HepG2 (cell line): ENCODE measurements around the gene GAS5. TPM values are rescaled to one million over a fixed set of nuclear protein-coding genes. Genes with fewer than 3 reads are reported as not detected.

ENCODE experiments used
- ATAC-seq: fragments of 200-7000 bp; cut with Tn5 transposase; 3 replicates; pipeline ENCODE4 v1.9.1; 2020; ENCODE audit warnings: mild to moderate bottlenecking, moderate library complexity
- BruUV-seq: library from RNA; stranded (reverse); fragments of 400-500 nt; replicated peaks from 2 replicates; lab custom pipeline; 2021; lab: Mats Ljungman, UMichigan
- CTCF ChIA-PET: fragments of 300-600 bp; formaldehyde crosslinking; extraction: SDS; loops from one replicate; lab custom pipeline; 2021; ENCODE audit warnings: low total read pairs, inconsistent platforms, low intra/inter-chr PET ratio; lab: Yijun Ruan, JAX
- POLR2A ChIA-PET: fragments of 350-600 bp; sonication (Branson Sonifier 250); formaldehyde crosslinking; loops from one replicate; lab custom pipeline; 2020; ENCODE audit warnings: antibody characterized with exemption, inconsistent platforms; lab: Yijun Ruan, JAX
- DNase-seq: peaks from one replicate; pipeline ENCODE4 v3.0.0-alpha.2; 2015; ENCODE audit warnings: low spot score
- FAIRE-seq: peaks from 3 replicates; lab custom pipeline; 2011; peaks lifted over from hg19 to GRCh38; lab: Jason Lieb, UNC
- H2AFZ ChIP-seq: one replicate; pipeline ENCODE4 v1.6.1; 2011; ENCODE audit warnings: low read length, inconsistent platforms
- H3K27ac ChIP-seq: fragments of 300-600 bp; 3 replicates; pipeline ENCODE4 v1.8.0; 2011; ENCODE audit warnings: mixed run types, mild to moderate bottlenecking, mixed read lengths, low read length, inconsistent platforms; ENCODE audit not compliant: insufficient read depth; ENCODE audit errors: extremely low read length
- H3K27me3 ChIP-seq, 2 experiments: fragments of 200-600 bp in 1 of 2; 2 replicates in 1 of 2; 3 replicates in 1 of 2; pipeline versions ENCODE4 v1.6.0 to v1.8.0; 2011; ENCODE audit warnings: low read length in 2 of 2, mild to moderate bottlenecking in 2 of 2, moderate library complexity in 2 of 2, inconsistent platforms in 1 of 2; ENCODE audit not compliant: insufficient read depth in 2 of 2, control insufficient read depth in 1 of 2
- H3K36me3 ChIP-seq, 2 experiments: fragments of 200-600 bp in 1 of 2; replicated peaks in 1 of 2; 2 replicates in 1 of 2; 3 replicates in 1 of 2; pipeline versions ENCODE4 v1.5.1 to v1.8.0; 2011; ENCODE audit warnings: low read length in 2 of 2, inconsistent platforms in 1 of 2; ENCODE audit not compliant: insufficient read depth in 2 of 2, control insufficient read depth in 1 of 2
- H3K4me1 ChIP-seq: 2 replicates; pipeline ENCODE4 v1.5.1; 2012; ENCODE audit warnings: low read length, inconsistent platforms; ENCODE audit not compliant: insufficient read depth
- H3K4me2 ChIP-seq: 2 replicates; pipeline ENCODE4 v1.6.0; 2011; ENCODE audit warnings: low read depth, low read length, inconsistent platforms
- H3K4me3 ChIP-seq, 3 experiments: fragments of 200-600 bp in 1 of 3; sonication (generic), shearing (Covaris generic) in 1 of 3; replicated peaks in 1 of 3; 2 replicates each; pipeline ENCODE4 v1.5.1; 2011 to 2016; ENCODE audit warnings: low read length in 3 of 3, inconsistent platforms in 2 of 3, low read depth in 2 of 3, mild to moderate bottlenecking in 2 of 3, control low read depth in 1 of 3, mixed read lengths in 1 of 3; ENCODE audit not compliant: insufficient read depth in 1 of 3
- H3K79me2 ChIP-seq: one replicate; pipeline ENCODE4 v1.6.1; 2011; ENCODE audit warnings: low read length, inconsistent platforms; ENCODE audit not compliant: insufficient read depth
- H3K9ac ChIP-seq: 2 replicates; pipeline ENCODE4 v1.6.0; 2011; ENCODE audit warnings: mild to moderate bottlenecking, low read depth, low read length, inconsistent platforms; ENCODE audit not compliant: insufficient read depth
- H3K9me3 ChIP-seq: 2 replicates; pipeline ENCODE4 v1.5.1; 2012; ENCODE audit warnings: mild to moderate bottlenecking, low read length
- H4K20me1 ChIP-seq: 2 replicates; pipeline ENCODE4 v1.6.0; 2011; ENCODE audit warnings: inconsistent platforms, mild to moderate bottlenecking, low read length, moderate library complexity; ENCODE audit not compliant: insufficient read depth
- NCOA5 ChIP-seq: sonication (generic); formaldehyde crosslinking; IDR thresholded peaks from 2 replicates; pipeline ENCODE4 v1.4.0; 2020; ENCODE audit warnings: missing genetic modification reagents
- NFYC ChIP-seq: IDR thresholded peaks from 2 replicates; pipeline ENCODE4 v1.6.1; 2016; ENCODE audit warnings: missing genetic modification reagents, missing compliant biosample characterization
- TIGD3 ChIP-seq: sonication (generic); formaldehyde crosslinking; IDR thresholded peaks from 2 replicates; pipeline ENCODE4 v1.5.1; 2020; ENCODE audit warnings: mild to moderate bottlenecking, missing genetic modification reagents, borderline replicate concordance
- ZBTB43 ChIP-seq: sonication (generic); formaldehyde crosslinking; conservative IDR thresholded peaks from 2 replicates; pipeline ENCODE4 v1.4.0; 2020; ENCODE audit warnings: missing genetic modification reagents
- ZNF639 ChIP-seq: conservative IDR thresholded peaks from 2 replicates; pipeline ENCODE4 v1.6.1; 2018; ENCODE audit warnings: missing genetic modification reagents
- ZSCAN25 ChIP-seq: sonication (generic); formaldehyde crosslinking; IDR thresholded peaks from 2 replicates; pipeline ENCODE4 v1.8.0; 2022; ENCODE audit warnings: mild to moderate bottlenecking, missing genetic modification reagents
- WGBS: methylation state at CpG from one replicate; pipeline ENCODE4 v1.1.6; 2017; ENCODE audit warnings: low lambda C conversion rate; 5-methylcytosine and 5-hydroxymethylcytosine counted together
- in situ Hi-C: cut with HindIII; loops from 2 replicates; pipeline ENCODE4 v1.10.0; 2017; ENCODE audit warnings: low pct_unique_long_range_greater_than_20kb; ENCODE audit not compliant: extremely low pct_ligation_motif_present
- intact Hi-C: fragments of 100-400 bp; cut with micrococcal nuclease; formaldehyde crosslinking; loops from one replicate; pipeline ENCODE4 v1.10.0; 2022; ENCODE audit not compliant: unreplicated experiment
- polyA plus RNA-seq, 8 experiments: library from polyadenylated mRNA; depleted of rRNA in 3 of 8; stranded (reverse) in 7 of 8; unstranded in 1 of 8; fragments of >200 nt; fragmentation: Illumina TruSeq in 4 of 8; extraction: Trizol in 4 of 8; gene quantifications; 2 replicates each; pipeline versions ENCODE4 v1.2.1 to v1.2.3, GENCODE V29; 2011 to 2016; ENCODE audit warnings: low read depth in 4 of 8, missing spikeins in 1 of 8, mixed read lengths in 1 of 8; ENCODE audit not compliant: insufficient read depth in 1 of 8
- total RNA-seq, 5 experiments: library from RNA; depleted of rRNA; stranded (reverse); fragments of >200 nt; fragmentation: Illumina TruSeq; extraction: Trizol; gene quantifications; 2 replicates each; pipeline ENCODE4 v1.2.3, GENCODE V29; 2016; ENCODE audit warnings: low read depth in 1 of 5

Gene GAS5
- total and polyA plus RNA-seq, 2 of the 13 experiments (the other 11 are each of a cell fraction or from before 2014, with no cell fraction given), result 352 to 738 TPM

GRCh38 chr1:173914366-173914871 lies 46.6 kb upstream of the GAS5 start (continued):
- no peak for TF ChIP-seq ZBTB43
- TF ChIP-seq ZSCAN25 (CRISPR knock-in tag), result no peak
- no peak for TF ChIP-seq NCOA5 (CRISPR knock-in tag)

GRCh38 chr1:173913111-173913510 lies 45.3 kb upstream of the GAS5 start:
- FAIRE-seq, result no peak
- CTCF ChIA-PET, result no interaction called here

More at GRCh38 chr1:173913111-173913510, 45.3 kb upstream of the GAS5 start:
- no peak overlapping the region for H3K4me3 ChIP-seq
- no peaks in the 10 kb centered on the region for H3K27me3 ChIP-seq
- intact Hi-C loops (no loop called here), in situ Hi-C loops (no loop called here)
- H4K20me1 ChIP-seq, result no peaks in the 10 kb centered on the region
- no peak for DNase-seq
- POLR2A ChIA-PET, result no interaction called here
- H3K27ac ChIP-seq, result no peak overlapping the region
- no peak overlapping the region for H2AFZ ChIP-seq
- peaks cover 24% of the 10 kb centered on the region for H3K4me1 ChIP-seq
- no peak overlapping the region for H3K4me2 ChIP-seq
- BruUV-seq, result no TSS peak
- WGBS, result 97% methylated on average over 3 of the region's 3 CpGs
- no peak for TF ChIP-seq ZNF639 (CRISPR knock-in tag)
- no peak for TF ChIP-seq NFYC (CRISPR knock-in tag)
- TF ChIP-seq TIGD3 (CRISPR knock-in tag), result no peak
- H3K9ac ChIP-seq, result no peak overlapping the region
- H3K9me3 ChIP-seq, result no peaks in the 10 kb centered on the region
- peaks cover 0 to 9% of the 10 kb centered on the region in 2 experiments; a peak in 1 of 5 replicates for H3K36me3 ChIP-seq
- H3K79me2 ChIP-seq, result peaks cover 2% of the 10 kb centered on the region
- ATAC-seq, result no peak
